Vein endothelial cell (primary cell): ENCODE results near the gene METTL21C. TPM values are rescaled to one million over a fixed set of nuclear protein-coding genes. Genes with fewer than 3 reads are reported as not detected.

ENCODE experiments used
- total RNA-seq: library from RNA; depleted of rRNA; stranded (reverse); fragments of >200 nt; gene quantifications from 2 replicates; pipeline ENCODE4 v1.2.3, GENCODE V29; 2012

The METTL21C gene
- not detected in 2 replicates for total RNA-seq

GRCh38 chr13:102694937-102695336, at the start of gene METTL21C:
METTL21C (minus strand) TSS chr13:102695044; CDS start chr13:102694498, 546 bp downstream.

Other genes with a start within 250 kb of the METTL21C start
- 38.5 and 55.5 TPM in 2 replicates for gene TPP2, start 98.1 kb downstream of the METTL21C start, total RNA-seq
- 18.8 and 19.3 TPM in 2 replicates for gene TEX30, start 78.7 kb upstream of the METTL21C start, total RNA-seq
- gene POGLUT2, start 103.9 kb upstream of the METTL21C start, total RNA-seq, result 14.7 and 15.7 TPM in 2 replicates
- 15.0 and 18.7 TPM in 2 replicates for gene BIVM, start 104.1 kb upstream of the METTL21C start, total RNA-seq
- 43.8 and 50.5 TPM in 2 replicates for gene ERCC5, start 151.0 kb upstream of the METTL21C start, total RNA-seq